ENCODE measurements around the gene TSHZ3.

DNA sequence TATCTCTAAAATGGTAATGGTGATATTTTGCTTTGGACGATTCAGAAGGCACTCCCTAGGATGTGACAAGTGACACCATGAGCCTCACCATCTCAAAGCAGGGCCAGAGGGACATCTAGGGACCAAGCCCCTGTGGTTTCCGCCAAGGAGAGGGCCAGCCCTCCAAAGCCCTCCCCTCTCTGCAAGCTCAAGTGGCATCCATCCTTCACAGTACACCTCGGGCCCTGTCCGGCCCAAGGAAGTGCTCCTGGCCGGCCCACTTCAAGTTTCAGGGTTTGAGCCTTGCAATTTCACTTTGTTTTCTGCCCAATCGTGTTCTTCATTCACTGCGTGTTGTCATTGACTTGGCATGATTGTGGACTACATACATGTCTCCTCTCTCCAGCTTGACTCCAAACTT is 82.5 kb downstream of the TSHZ3 start:
- TF ChIP-seq ZNF384 (IDR thresholded peaks at IDR 0.05) (no peak), FOXK2 (IDR thresholded peaks at IDR 0.05) (no peak), BHLHE40 (IDR thresholded peaks at IDR 0.05; ENCODE audit: borderline replicate concordance) (no peak), SP1 (IDR thresholded peaks at IDR 0.05) (no peak), ARNT (IDR thresholded peaks at IDR 0.05) (no peak), NFRKB (IDR thresholded peaks at IDR 0.05) (no peak), L3MBTL2 (conservative IDR thresholded peaks at IDR 0.05) (no peak), SUZ12 (IDR thresholded peaks at IDR 0.05) (no peak), FOXM1 (IDR thresholded peaks at IDR 0.05; ENCODE audit: borderline replicate concordance) (no peak), LEF1 (IDR thresholded peaks at IDR 0.05; ENCODE audit: borderline replicate concordance) (no peak)

Measured in HEK293T (cell line).